Fibroblast of lung (primary cell): ENCODE measurements around the gene FSTL4. TPM values are rescaled to one million over a fixed set of nuclear protein-coding genes. Genes with fewer than 3 reads are reported as not detected.
A peak's percentile ranks its signal among the peaks of the same experiment; 100 is the strongest.

Source experiments
- DNase-seq, 2 donors: peaks; one replicate each; pipeline versions ENCODE4 v3.0.0 to v3.0.0-alpha.2; 2010; ENCODE audit warnings: low read depth in 2 of 2
- H2AFZ ChIP-seq: 2 replicates; pipeline ENCODE4 v1.5.1; 2012; ENCODE audit warnings: low read length, control low read depth, inconsistent platforms
- H3K27ac ChIP-seq: 2 replicates; pipeline ENCODE4 v1.5.1; 2011; ENCODE audit warnings: low read length, control low read depth; ENCODE audit not compliant: insufficient read depth
- H3K27me3 ChIP-seq: 2 replicates; pipeline ENCODE4 v1.5.1; 2011; ENCODE audit warnings: mild to moderate bottlenecking, low read length; ENCODE audit not compliant: control insufficient read depth, insufficient read depth
- H3K36me3 ChIP-seq: 2 replicates; pipeline ENCODE4 v1.5.1; 2011; ENCODE audit warnings: low read length; ENCODE audit not compliant: control insufficient read depth, insufficient read depth
- H3K4me1 ChIP-seq: 2 replicates; pipeline ENCODE4 v1.5.1; 2011; ENCODE audit warnings: low read length; ENCODE audit not compliant: control insufficient read depth, insufficient read depth; ENCODE audit errors: extremely low read depth
- H3K4me2 ChIP-seq: 2 replicates; pipeline ENCODE4 v1.5.1; 2011; ENCODE audit warnings: low read length, control low read depth; ENCODE audit not compliant: insufficient read depth; ENCODE audit errors: extremely low read depth
- H3K4me3 ChIP-seq, 4 experiments: fragments of 200-600 bp in 1 of 4; sonication (generic) in 1 of 4; replicated peaks in 1 of 4; 2 replicates each; pipeline ENCODE4 v1.5.1; 2011 to 2016; ENCODE audit warnings: low read length in 4 of 4, low read depth in 3 of 4, mild to moderate bottlenecking in 3 of 4, control low read depth in 2 of 4, inconsistent platforms in 1 of 4, mixed read lengths in 1 of 4; ENCODE audit not compliant: insufficient read depth in 1 of 4; ENCODE audit errors: control extremely low read depth in 1 of 4
- H3K79me2 ChIP-seq: 2 replicates; pipeline ENCODE4 v1.5.1; 2012; ENCODE audit warnings: mild to moderate bottlenecking, low read length, inconsistent platforms; ENCODE audit not compliant: control insufficient read depth, insufficient read depth
- H3K9ac ChIP-seq: 2 replicates; pipeline ENCODE4 v1.5.1; 2011; ENCODE audit warnings: mild to moderate bottlenecking, low read length, control low read depth; ENCODE audit not compliant: insufficient read depth
- H3K9me3 ChIP-seq: 2 replicates; pipeline ENCODE4 v1.5.1; 2012; ENCODE audit warnings: low read depth, low read length; ENCODE audit not compliant: control insufficient read depth, insufficient read depth
- H4K20me1 ChIP-seq: 2 replicates; pipeline ENCODE4 v1.5.1; 2011; ENCODE audit warnings: low read length; ENCODE audit not compliant: control insufficient read depth, insufficient read depth; ENCODE audit errors: extremely low read depth
- CTCF ChIP-seq, 2 donors: IDR thresholded peaks in 1 of 2; conservative IDR thresholded peaks in 1 of 2; 1 replicate in 1 of 2; 2 replicates in 1 of 2; pipeline ENCODE4 v1.5.1; 2011 to 2012; ENCODE audit warnings: low read length in 2 of 2, control low read depth in 1 of 2, inconsistent platforms in 1 of 2, low read depth in 1 of 2, mild to moderate bottlenecking in 1 of 2
- EZH2 ChIP-seq: IDR thresholded peaks from 2 replicates; pipeline ENCODE4 v1.5.1; 2012; ENCODE audit warnings: low read length, control low read depth, mild to moderate bottlenecking; ENCODE audit errors: missing control alignments
- polyA plus RNA-seq, 2 donors: library from polyadenylated mRNA; depleted of rRNA in 1 of 2; stranded (reverse) in 1 of 2; unstranded in 1 of 2; fragments of >200 nt; gene quantifications; 2 replicates each; pipeline ENCODE4 v1.2.1, GENCODE V29; 2011 to 2012; ENCODE audit warnings: missing spikeins in 1 of 2
- total RNA-seq: library from RNA; depleted of rRNA; stranded (reverse); fragments of >200 nt; gene quantifications from 2 replicates; pipeline ENCODE4 v1.2.1, GENCODE V29; 2014

Gene FSTL4
- total and polyA plus RNA-seq, 2 donors (not counting 1 experiment from before 2014, with no cell fraction given) = 0.17 to 0.33 TPM

GRCh38 chr5:133319244-133319643 is 293.1 kb downstream of the FSTL4 start:
- Histone ChIP-seq H3K4me2 (no peak overlapping the region), H3K4me1 (no peaks in the 10 kb centered on the region), H3K9me3 (no peaks in the 10 kb centered on the region), H2AFZ (no peak overlapping the region), H3K27ac (no peak overlapping the region), H4K20me1 (no peaks in the 10 kb centered on the region), H3K36me3 (no peaks in the 10 kb centered on the region), H3K79me2 (no peaks in the 10 kb centered on the region), H3K9ac (no peak overlapping the region), H3K27me3 (peaks cover 4% of the 10 kb centered on the region), H3K4me3 (no peak overlapping the region)
- TF ChIP-seq CTCF (conservative IDR thresholded peaks at IDR 0.05 in 1 of 2, IDR thresholded peaks at IDR 0.05 in 1 of 2; ENCODE audit: low read depth in 1 of 2, low read length in 2 of 2) = no peak
- DNase-seq = no peak

- no peaks in the 10 kb centered on the region for H4K20me1 ChIP-seq
These were observed 294.8 kb downstream of the FSTL4 start for GRCh38 chr5:133317558-133317957.

GRCh38 chr5:133316346-133317343 is 295.7 kb downstream of the FSTL4 start:
- Histone ChIP-seq H3K9me3 (no peaks in the 10 kb centered on the region), H3K9ac (no peak overlapping the region), H3K4me2 (no peak overlapping the region), H3K4me1 (no peaks in the 10 kb centered on the region), H3K36me3 (no peaks in the 10 kb centered on the region), H2AFZ (no peak overlapping the region), H3K27ac (no peak overlapping the region), H3K27me3 (no peaks in the 10 kb centered on the region), H3K4me3 (no peak overlapping the region), H4K20me1 (no peaks in the 10 kb centered on the region), H3K79me2 (no peaks in the 10 kb centered on the region)
- TF ChIP-seq EZH2 = no peak
- peak in 1 of 2 donors; percentile 7 for TF ChIP-seq CTCF (conservative IDR thresholded peaks at IDR 0.05 in 1 of 2, IDR thresholded peaks at IDR 0.05 in 1 of 2; ENCODE audit: low read depth in 1 of 2, low read length in 2 of 2)
- no peak for DNase-seq

More at GRCh38 chr5:133317558-133317957, 294.8 kb downstream of the FSTL4 start:
- no peak overlapping the region for H3K4me2 ChIP-seq
- H3K4me3 ChIP-seq = no peak overlapping the region
- no peak overlapping the region for H2AFZ ChIP-seq
- TF ChIP-seq EZH2 (no peak), CTCF (conservative IDR thresholded peaks at IDR 0.05 in 1 of 2, IDR thresholded peaks at IDR 0.05 in 1 of 2; ENCODE audit: low read depth in 1 of 2, low read length in 2 of 2) (no peak)
- DNase-seq = no peak
- no peak overlapping the region for H3K27ac ChIP-seq
- H3K9me3 ChIP-seq = no peaks in the 10 kb centered on the region
- H3K27me3 ChIP-seq = no peaks in the 10 kb centered on the region
- H3K9ac ChIP-seq = no peak overlapping the region
- no peaks in the 10 kb centered on the region for H3K4me1 ChIP-seq
- H3K79me2 ChIP-seq = no peaks in the 10 kb centered on the region
- H3K36me3 ChIP-seq = no peaks in the 10 kb centered on the region
